Suppressor macrophage (primary cell): Measurements from ENCODE around the gene CCDC80.

Source experiments
- DNase-seq, 4 experiments: peaks; one replicate each; pipeline ENCODE4 v3.0.0-alpha.2; 2020 to 2022

The CCDC80 gene

DNA sequence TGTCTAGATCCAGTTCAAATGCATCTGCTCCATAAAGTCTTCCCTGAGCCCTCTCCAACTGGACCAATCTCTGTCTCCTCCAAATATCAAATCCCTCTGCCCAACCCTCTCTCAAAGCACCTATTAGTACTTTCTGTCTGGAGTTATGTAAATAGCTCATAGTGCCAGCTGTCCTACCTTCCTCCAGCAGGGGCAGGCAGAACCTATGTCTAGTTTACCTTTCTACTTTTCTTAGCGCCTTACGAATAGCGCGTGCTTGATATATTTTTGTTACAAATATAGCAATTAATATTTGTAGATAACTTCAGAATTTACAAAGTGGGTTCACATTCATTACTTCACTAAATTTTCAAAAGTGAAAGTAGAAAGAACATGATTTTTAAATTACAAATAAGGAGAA, 14.0 kb upstream of the CCDC80 start:
- DNase-seq: no peak

DNA sequence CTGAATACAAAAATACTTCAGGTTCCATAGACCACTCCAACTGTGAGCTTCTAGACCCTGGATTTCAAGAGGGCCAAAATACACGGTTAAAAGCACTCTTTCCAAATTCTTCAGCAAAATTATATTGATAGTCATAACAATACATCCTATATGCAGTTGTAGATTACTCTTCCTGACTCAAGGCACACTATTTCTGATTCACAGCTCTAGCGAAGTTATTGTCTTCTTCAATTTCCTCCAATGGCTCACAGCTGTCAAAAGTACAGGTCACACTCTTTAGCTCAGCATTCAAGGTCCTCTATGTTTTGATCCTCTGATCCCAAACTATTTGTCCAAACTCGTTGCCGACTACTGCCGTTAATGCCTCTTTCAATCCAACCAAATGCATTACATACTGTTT, 13.5 kb upstream of the CCDC80 start:
- DNase-seq: no peak

GRCh38 chr3:112653881-112654300, 12.9 kb upstream of the CCDC80 start:
- DNase-seq: no peak

DNA sequence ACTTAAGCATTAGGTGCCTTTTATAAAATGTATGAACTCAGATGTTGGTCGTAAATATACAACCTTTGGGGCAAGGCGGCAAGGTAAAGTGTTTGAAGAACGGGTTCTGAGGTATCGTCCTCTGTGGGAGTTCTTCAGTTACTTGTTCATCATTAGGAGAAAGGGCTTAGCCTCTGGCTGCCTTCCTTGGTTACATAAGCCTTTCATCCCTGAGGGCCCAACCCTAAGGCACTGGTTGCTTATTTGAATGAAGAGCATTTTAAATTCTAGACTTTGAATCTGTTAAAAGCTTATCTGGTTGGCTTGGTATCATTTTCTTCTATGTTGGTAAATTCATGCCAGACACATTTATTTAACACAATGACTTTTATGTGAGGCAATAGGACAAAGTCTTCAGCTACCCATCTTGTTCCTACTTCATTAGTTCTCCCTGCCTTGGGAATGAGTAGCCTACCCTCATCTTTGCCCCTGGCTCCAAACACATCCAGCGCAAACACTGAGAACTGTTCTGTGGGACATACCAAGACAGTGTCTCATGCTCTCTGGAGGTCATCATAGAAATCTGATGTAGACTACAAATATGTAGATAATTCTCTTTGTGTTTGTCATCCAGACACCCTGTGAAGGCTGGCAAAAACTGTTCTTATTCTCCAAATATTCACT, 12.4 kb upstream of the CCDC80 start:
- DNase-seq: no peak

DNA sequence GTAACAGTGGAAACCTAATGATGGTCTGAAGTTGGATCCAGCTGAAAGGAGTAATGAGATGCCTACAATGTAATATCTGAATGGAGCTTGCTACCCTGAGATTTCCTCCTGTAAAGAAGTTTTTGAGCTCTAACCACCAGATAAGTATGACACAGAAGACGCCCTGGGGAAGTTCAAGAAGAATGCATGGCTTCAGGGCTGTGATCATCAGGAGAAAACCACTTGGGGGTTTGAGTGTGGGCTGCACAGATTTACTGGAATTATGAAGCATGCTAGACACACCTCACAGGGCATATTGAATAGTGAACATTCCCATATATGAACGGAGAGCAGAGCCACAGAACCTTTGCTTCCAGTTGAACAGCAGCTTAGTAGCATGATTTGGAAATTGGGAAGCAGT, 10.6 kb upstream of the CCDC80 start:
- no peak for DNase-seq

DNA sequence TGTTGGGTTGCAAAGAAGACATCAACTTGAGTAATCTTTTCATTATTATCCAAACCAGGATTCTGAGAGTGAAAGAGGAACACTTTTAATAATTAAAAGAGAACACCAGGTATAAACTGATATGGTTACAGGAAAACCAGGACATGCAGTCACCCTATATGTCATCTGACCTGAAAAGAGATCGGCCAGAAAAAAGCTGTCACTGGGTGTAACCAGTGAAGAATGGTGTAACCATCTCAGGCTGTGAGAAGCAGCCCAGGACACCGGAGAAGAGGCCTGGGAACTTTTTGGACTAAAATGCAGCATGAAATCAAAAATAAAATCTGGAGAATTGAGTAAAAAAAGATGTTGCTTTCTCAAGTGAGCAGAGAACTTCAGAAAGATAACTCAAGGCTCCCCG, 10.1 kb upstream of the CCDC80 start:
- DNase-seq: no peak

DNA sequence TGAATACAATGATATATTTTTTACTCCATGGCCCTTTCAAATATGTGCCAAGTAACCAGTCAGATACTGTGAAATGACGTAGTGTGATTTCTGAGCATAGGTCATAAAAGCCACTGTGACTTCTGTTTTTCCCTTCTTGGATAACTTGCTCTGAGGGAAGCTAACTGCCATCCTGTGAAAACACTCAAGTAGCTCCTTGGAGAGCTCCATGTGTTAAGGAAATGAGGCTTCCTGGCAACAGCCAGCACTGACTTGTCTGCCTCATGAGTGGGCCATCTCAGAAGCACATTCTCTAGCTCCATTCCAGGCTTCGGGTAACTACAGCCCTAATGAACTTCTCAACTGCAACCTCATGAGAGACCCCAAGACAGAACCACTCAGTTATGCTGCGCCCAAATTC, 9.5 kb upstream of the CCDC80 start:
- no peak for DNase-seq

DNA sequence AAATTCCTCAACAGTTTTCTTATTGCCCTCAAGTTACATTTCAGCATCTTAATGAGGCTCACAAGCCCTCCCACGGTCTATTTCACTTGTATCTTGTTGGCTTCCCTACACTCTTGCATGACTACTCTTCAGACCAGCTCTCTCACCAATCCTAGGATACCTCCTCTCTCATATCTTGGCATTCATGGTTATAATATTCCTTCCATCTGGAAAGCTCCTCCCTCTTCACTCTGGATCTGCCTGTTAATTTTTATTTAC, 8.5 kb upstream of the CCDC80 start:
- DNase-seq: peak in 2 of 4 experiments; percentile 12 to 13

- no peak for DNase-seq
Measured at GRCh38 chr3:112647122-112647521, 6.2 kb upstream of the CCDC80 start.

DNA sequence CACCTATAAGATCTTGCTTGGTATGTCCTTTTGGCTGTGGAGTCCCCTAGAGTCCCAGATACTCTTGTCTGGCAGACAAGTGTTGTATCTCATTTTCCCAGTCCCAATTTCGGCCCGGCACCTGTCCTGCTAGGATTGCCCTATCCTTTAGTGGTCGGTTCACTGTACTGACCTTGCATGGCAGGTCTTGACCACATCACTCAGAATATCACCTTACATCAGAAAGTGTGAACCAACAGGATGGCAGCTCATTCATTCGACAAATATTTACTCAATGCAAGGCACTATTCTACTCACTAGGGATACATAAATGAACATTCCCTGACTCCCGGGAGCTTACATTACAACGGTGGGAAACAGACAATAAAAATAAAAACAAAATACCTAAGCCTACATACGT, 5.7 kb upstream of the CCDC80 start:
- DNase-seq: no peak

GRCh38 chr3:112644453-112644852, 3.5 kb upstream of the CCDC80 start:
- DNase-seq: no peak

- DNase-seq: no peak
Measured at GRCh38 chr3:112643621-112644240, 2.8 kb upstream of the CCDC80 start.

DNA sequence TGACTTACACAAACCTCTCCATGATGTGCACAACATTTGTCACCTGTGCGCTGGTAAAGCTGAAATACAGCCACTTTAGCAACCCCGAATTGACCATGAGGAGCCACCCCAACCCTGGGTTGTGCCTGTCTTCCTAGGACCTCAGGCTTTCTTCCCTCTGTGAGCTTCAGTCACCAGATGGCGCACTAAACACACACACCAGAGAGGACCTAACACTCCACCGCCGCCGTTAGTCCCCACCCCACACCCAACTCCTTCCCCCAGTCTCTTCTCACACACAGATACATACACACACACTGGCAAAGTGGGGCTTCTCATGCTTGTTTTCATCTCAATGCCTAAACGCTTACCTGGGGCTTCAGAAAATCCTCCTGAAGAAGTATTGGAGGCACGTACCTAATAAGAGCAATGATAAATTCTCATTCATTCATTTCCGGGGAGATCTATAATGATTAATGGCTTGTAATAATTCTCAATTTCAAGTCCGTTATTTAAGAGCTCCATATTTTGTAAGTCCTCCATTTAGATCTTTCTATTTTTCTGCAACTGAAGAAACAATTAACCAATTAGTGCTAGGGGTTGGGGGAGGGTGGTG, 2.1 kb upstream of the CCDC80 start:
- peak; percentile 88 to 92 (median 88) for DNase-seq

DNA sequence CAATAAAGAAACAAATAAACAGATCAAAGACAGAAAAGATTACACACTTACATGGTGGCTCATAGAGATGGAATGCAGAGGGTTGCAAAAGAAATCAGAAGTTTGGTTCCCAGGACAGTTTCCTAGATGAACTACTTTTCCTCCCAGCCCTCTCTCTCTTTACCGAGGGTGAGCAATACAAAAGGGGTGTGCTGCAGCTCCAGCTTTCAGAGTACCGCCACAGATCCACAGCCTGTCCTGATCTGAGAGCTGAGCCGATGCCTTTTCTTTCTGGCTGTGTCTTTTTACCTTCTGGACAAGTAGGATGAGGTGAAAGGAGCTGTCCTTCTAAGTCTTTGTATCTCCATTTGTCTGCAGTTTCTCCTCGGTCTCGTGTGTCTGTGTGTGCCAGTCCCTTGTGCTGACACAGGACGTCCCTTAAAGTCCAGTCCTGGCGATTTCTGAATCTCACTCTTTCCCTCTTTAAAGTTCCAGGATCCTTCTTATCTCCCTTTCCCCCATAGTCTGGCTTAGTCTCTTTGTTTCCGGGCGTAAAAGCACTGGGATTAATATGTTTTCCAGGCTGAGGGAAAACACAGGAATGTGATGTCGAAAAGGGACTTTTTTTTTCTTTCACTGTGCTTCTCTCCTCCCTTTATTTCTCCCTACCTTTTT, 540 bp downstream of the CCDC80 start:
- DNase-seq: no peak

- no peak for DNase-seq
Measured at GRCh38 chr3:112639455-112640225, 1.3 kb downstream of the CCDC80 start.

DNA sequence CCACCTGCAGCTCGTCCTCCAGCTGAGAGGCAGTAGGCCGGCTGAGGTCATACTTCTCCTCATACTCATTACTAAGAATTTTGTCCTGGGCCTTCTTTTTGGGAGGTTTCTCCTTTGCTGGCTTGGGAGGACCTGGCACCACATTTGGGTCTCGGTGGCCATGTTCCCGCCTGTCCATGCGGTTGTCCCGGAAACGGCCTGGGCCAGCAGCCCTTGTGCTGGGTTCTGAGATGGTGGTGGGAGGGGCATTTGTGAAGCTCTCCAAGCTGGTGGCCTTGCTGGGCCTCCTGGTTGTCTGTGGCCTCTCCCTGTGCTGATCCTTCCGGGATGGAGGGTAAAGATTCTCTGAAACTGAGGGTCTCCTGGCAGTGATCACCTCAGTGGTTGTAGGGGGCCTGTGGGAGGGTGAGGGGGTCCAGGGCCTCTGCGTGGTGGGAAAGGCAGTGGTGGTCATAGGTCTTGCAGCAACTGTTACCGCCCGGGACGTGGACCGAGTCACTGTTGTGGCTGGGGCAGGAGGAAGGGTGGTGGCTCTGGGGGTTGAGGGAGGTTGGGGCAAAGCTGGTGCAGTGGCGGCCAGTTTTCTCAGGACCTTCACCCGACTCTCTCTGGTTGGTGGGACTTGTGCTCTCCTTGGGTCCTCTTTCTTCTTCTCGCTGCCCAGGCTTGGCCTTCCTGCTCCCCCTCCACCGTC, 2.5 kb downstream of the CCDC80 start:
- no peak for DNase-seq

GRCh38 chr3:112637700-112638099, 3.2 kb downstream of the CCDC80 start:
- DNase-seq: no peak

GRCh38 chr3:112635674-112636073, 5.3 kb downstream of the CCDC80 start:
- no peak for DNase-seq

- DNase-seq: no peak
Measured at GRCh38 chr3:112634786-112635541, 6.0 kb downstream of the CCDC80 start.

GRCh38 chr3:112633757-112634156, 7.2 kb downstream of the CCDC80 start:
- DNase-seq: no peak

GRCh38 chr3:112633191-112633590, 7.8 kb downstream of the CCDC80 start:
- DNase-seq: peak in 3 of 4 experiments; percentile 21 to 61 (median 54)

DNA sequence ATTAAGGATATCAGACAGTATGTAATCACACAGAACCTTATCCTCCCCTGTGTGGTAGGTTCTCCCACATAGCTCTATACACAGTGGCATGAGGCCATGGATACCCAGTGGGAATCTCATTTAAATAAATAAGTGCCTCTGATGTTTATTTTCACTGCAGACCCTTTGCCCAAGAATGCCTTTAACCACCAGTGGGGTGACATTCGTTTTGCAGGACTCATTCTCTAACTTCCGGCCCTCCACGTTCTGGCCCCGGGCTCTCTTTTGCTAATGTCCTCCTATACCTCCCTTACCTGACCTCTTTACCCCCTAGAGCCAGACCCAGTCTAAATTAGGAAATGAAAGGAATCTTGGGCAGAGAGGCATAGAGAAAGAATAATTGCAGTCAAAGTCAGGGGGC, 8.3 kb downstream of the CCDC80 start:
- no peak for DNase-seq
